Caco-2 (cell line): ENCODE data around the gene TTL. TPM values are rescaled to one million over a fixed set of nuclear protein-coding genes. Genes with fewer than 3 reads are reported as not detected.
"Not testable (repeated sequence)": the region's sequence is repeated elsewhere in the genome, so short reads cannot be mapped to it uniquely, and the experiment has no call there.

Experiments used
- BruUV-seq: library from RNA; stranded (reverse); fragments of 400-500 nt; replicated peaks from 2 replicates; lab custom pipeline; 2021; lab: Mats Ljungman, UMichigan
- CTCF ChIA-PET: fragments of 300-600 bp; sonication (Branson Sonifier 250); formaldehyde crosslinking; loops from one replicate; lab custom pipeline; 2022; ENCODE audit warnings: antibody characterized with exemption; lab: Charles Lee
- POLR2A ChIA-PET: fragments of 300-600 bp; sonication (Branson Sonifier 250); formaldehyde crosslinking; loops from one replicate; lab custom pipeline; 2022; ENCODE audit warnings: antibody characterized with exemption; lab: Charles Lee
- DNase-seq, 2 experiments: peaks; one replicate each; pipeline versions ENCODE4 v3.0.0 to v3.0.0-alpha.2; 2020 to 2022
- H3K27me3 ChIP-seq: replicated peaks from 2 replicates; pipeline ENCODE4 v1.6.0; 2011; ENCODE audit warnings: low read length; ENCODE audit not compliant: control insufficient read depth, insufficient read depth
- H3K36me3 ChIP-seq: 2 replicates; pipeline ENCODE4 v1.5.1; 2011; ENCODE audit warnings: low read length; ENCODE audit not compliant: control insufficient read depth, insufficient read depth
- H3K4me1 ChIP-seq: fragments of 250-450 bp; sonication (Bioruptor Pico); 2 replicates; pipeline ENCODE4 v1.5.1; 2020; ENCODE audit warnings: mild to moderate bottlenecking
- H3K4me3 ChIP-seq: 2 replicates; pipeline ENCODE4 v1.5.1; 2011; ENCODE audit warnings: low read depth, mild to moderate bottlenecking, control low read depth, low read length
- H3K9me3 ChIP-seq: fragments of 250-450 bp; sonication (Bioruptor Pico); 2 replicates; pipeline ENCODE4 v1.5.1; 2020; ENCODE audit warnings: mild to moderate bottlenecking, moderate library complexity
- H3K27ac Mint-ChIP-seq: one replicate; pipeline ENCODE4 v1.8.0; 2022; ENCODE audit warnings: mixed read lengths; ENCODE audit not compliant: unreplicated experiment
- H3K27me3 Mint-ChIP-seq: one replicate; pipeline ENCODE4 v1.8.0; 2022; ENCODE audit warnings: mixed read lengths; ENCODE audit not compliant: insufficient read depth, unreplicated experiment
- H3K36me3 Mint-ChIP-seq: one replicate; pipeline ENCODE4 v1.8.0; 2022; ENCODE audit warnings: mild to moderate bottlenecking, mixed read lengths; ENCODE audit not compliant: insufficient read depth, unreplicated experiment
- H3K4me1 Mint-ChIP-seq: one replicate; pipeline ENCODE4 v1.8.0; 2022; ENCODE audit warnings: low read depth, mixed read lengths; ENCODE audit not compliant: unreplicated experiment
- H3K4me3 Mint-ChIP-seq: one replicate; pipeline ENCODE4 v1.8.0; 2022; ENCODE audit warnings: mild to moderate bottlenecking, moderate library complexity, mixed read lengths; ENCODE audit not compliant: unreplicated experiment
- H3K9me3 Mint-ChIP-seq: one replicate; pipeline ENCODE4 v1.8.0; 2022; ENCODE audit warnings: mixed read lengths; ENCODE audit not compliant: unreplicated experiment
- CTCF ChIP-seq, 2 experiments: fragments of 200-600 bp in 1 of 2; IDR thresholded peaks; 1 replicate in 1 of 2; 2 replicates in 1 of 2; pipeline versions ENCODE4 v1.5.1 to v1.8.0; 2011 to 2022; ENCODE audit warnings: antibody characterized with exemption in 1 of 2, control low read depth in 1 of 2, inconsistent platforms in 1 of 2, low read depth in 1 of 2, low read length in 1 of 2, mild to moderate bottlenecking in 1 of 2, moderate library complexity in 1 of 2; ENCODE audit not compliant: insufficient read depth in 1 of 2, severe bottlenecking in 1 of 2, unreplicated experiment in 1 of 2
- intact Hi-C: fragments of 100-400 bp; cut with micrococcal nuclease; formaldehyde crosslinking; loops from one replicate; pipeline ENCODE4 v1.10.0; 2022; ENCODE audit not compliant: unreplicated experiment
- total RNA-seq: library from RNA; stranded (reverse); gene quantifications from 2 replicates; pipeline ENCODE4 v1.2.3, GENCODE V29; 2022

Gene TTL
- total RNA-seq, 1 experiment from 2014 or later: 46.9 TPM

GRCh38 chr2:112520234-112520783 lies 38.4 kb downstream of the TTL start:
- POLR2A ChIA-PET: no interaction called here

GRCh38 chr2:112523291-112523777 lies 41.4 kb downstream of the TTL start:
- TF ChIP-seq CTCF (IDR thresholded peaks at IDR 0.05; ENCODE audit: insufficient read depth in 1 of 2, low read depth in 1 of 2, low read length in 1 of 2, severe bottlenecking in 1 of 2, unreplicated experiment in 1 of 2): no peak

More at GRCh38 chr2:112520234-112520783, 38.4 kb downstream of the TTL start:
- H3K4me1 Mint-ChIP-seq: no peaks in the 10 kb centered on the region
- intact Hi-C loops: no loop called here
- no peaks in the 10 kb centered on the region for H3K4me1 ChIP-seq
- H3K36me3 Mint-ChIP-seq: peaks cover 20% of the 10 kb centered on the region
- H3K27me3 ChIP-seq: no peaks in the 10 kb centered on the region
- no peak overlapping the region for H3K4me3 ChIP-seq
- H3K27ac Mint-ChIP-seq: no peak overlapping the region
- H3K9me3 Mint-ChIP-seq: peaks cover 1% of the 10 kb centered on the region
- no peaks in the 10 kb centered on the region for H3K27me3 Mint-ChIP-seq
- CTCF ChIA-PET: no interaction called here
- peaks cover 1% of the 10 kb centered on the region; the same call in 1 of the 2 replicates for H3K36me3 ChIP-seq
- H3K4me3 Mint-ChIP-seq: no peak overlapping the region
- H3K9me3 ChIP-seq: peaks cover 2% of the 10 kb centered on the region; the same call in 1 of the 2 replicates
- DNase-seq: no peak
- TF ChIP-seq CTCF (IDR thresholded peaks at IDR 0.05; ENCODE audit: insufficient read depth in 1 of 2, low read depth in 1 of 2, low read length in 1 of 2, severe bottlenecking in 1 of 2, unreplicated experiment in 1 of 2): no peak
- no TSS peak for BruUV-seq

GRCh38 chr2:112524276-112524675 lies 42.3 kb downstream of the TTL start:
- peaks cover 25% of the 10 kb centered on the region for H3K36me3 Mint-ChIP-seq
- H3K4me1 ChIP-seq: not testable (repeated sequence)

More at GRCh38 chr2:112523291-112523777, 41.4 kb downstream of the TTL start:
- ChIA-PET CTCF (no interaction called here), POLR2A (no interaction called here)
- Mint-ChIP-seq H3K27me3 (no peaks in the 10 kb centered on the region), H3K27ac (no peak overlapping the region), H3K9me3 (no peaks in the 10 kb centered on the region), H3K4me1 (no peaks in the 10 kb centered on the region), H3K36me3 (peaks cover 20% of the 10 kb centered on the region), H3K4me3 (no peak overlapping the region)
- H3K4me3 ChIP-seq: no peak overlapping the region
- H3K4me1 ChIP-seq: no peaks in the 10 kb centered on the region
- no peaks in the 10 kb centered on the region for H3K9me3 ChIP-seq
- no TSS peak for BruUV-seq
- no peaks in the 10 kb centered on the region for H3K27me3 ChIP-seq
- no peak for DNase-seq
- H3K36me3 ChIP-seq: peaks cover 1% of the 10 kb centered on the region; the same call in 1 of the 2 replicates
- intact Hi-C loops: no loop called here

More at GRCh38 chr2:112524276-112524675, 42.3 kb downstream of the TTL start:
- H3K27me3 ChIP-seq, CTCF ChIA-PET, H3K4me3 ChIP-seq, H3K27me3 Mint-ChIP-seq, H3K36me3 ChIP-seq, H3K9me3 ChIP-seq, DNase-seq, H3K4me1 Mint-ChIP-seq, H3K27ac Mint-ChIP-seq, POLR2A ChIA-PET, BruUV-seq, H3K9me3 Mint-ChIP-seq, H3K4me3 Mint-ChIP-seq, intact Hi-C loops: not testable (repeated sequence)
